ENCODE measurements around the gene RALGPS1. TPM values are rescaled to one million over a fixed set of nuclear protein-coding genes. Genes with fewer than 3 reads are reported as not detected.

Gene RALGPS1
- polyA plus RNA-seq, 2 donors = 3.8 to 6.4 TPM

- H3K9me3 ChIP-seq (ENCODE audit: control insufficient read depth in 2 of 2, insufficient read depth in 1 of 2, low read depth in 1 of 2, low read length in 1 of 2) = no peaks in the 10 kb centered on the region
- H3K4me1 ChIP-seq (ENCODE audit: control insufficient read depth in 2 of 2, insufficient read depth in 2 of 2, low read length in 1 of 2) = peaks cover 3 to 9% of the 10 kb centered on the region in 2 donors
- H3K36me3 ChIP-seq (ENCODE audit: control insufficient read depth in 2 of 2, insufficient read depth in 2 of 2, low read length in 1 of 2) = no peaks in the 10 kb centered on the region
- no peaks in the 10 kb centered on the region for H3K27me3 ChIP-seq (ENCODE audit: control insufficient read depth in 1 of 2, insufficient read depth in 2 of 2, low read length in 2 of 2)
- no peak overlapping the region for H3K4me3 ChIP-seq (ENCODE audit: low read depth in 1 of 2, low read length in 2 of 2)
- H3K27ac ChIP-seq (ENCODE audit: low read depth in 2 of 2, low read length in 1 of 2) = no peak overlapping the region
- 75 to 83% methylated on average over 2 of the region's 2 CpGs for WGBS, 2 donors
These were observed 307.1 kb downstream of the RALGPS1 start for GRCh38 chr9:127221695-127222094.

GRCh38 chr9:127222388-127223095, 308.0 kb downstream of the RALGPS1 start:
- no peak overlapping the region for H3K4me3 ChIP-seq (ENCODE audit: low read depth in 1 of 2, low read length in 2 of 2)
- H3K9me3 ChIP-seq (ENCODE audit: control insufficient read depth in 2 of 2, insufficient read depth in 1 of 2, low read depth in 1 of 2, low read length in 1 of 2) = no peaks in the 10 kb centered on the region
- H3K4me1 ChIP-seq (ENCODE audit: control insufficient read depth in 2 of 2, insufficient read depth in 2 of 2, low read length in 1 of 2) = peaks cover 3 to 9% of the 10 kb centered on the region in 2 donors
- no peaks in the 10 kb centered on the region for H3K27me3 ChIP-seq (ENCODE audit: control insufficient read depth in 1 of 2, insufficient read depth in 2 of 2, low read length in 2 of 2)
- H3K36me3 ChIP-seq (ENCODE audit: control insufficient read depth in 2 of 2, insufficient read depth in 2 of 2, low read length in 1 of 2) = no peaks in the 10 kb centered on the region
- 84 to 85% methylated on average over 15 of the region's 15 CpGs for WGBS, 2 donors
- no peak overlapping the region for H3K27ac ChIP-seq (ENCODE audit: low read depth in 2 of 2, low read length in 1 of 2)

DNA sequence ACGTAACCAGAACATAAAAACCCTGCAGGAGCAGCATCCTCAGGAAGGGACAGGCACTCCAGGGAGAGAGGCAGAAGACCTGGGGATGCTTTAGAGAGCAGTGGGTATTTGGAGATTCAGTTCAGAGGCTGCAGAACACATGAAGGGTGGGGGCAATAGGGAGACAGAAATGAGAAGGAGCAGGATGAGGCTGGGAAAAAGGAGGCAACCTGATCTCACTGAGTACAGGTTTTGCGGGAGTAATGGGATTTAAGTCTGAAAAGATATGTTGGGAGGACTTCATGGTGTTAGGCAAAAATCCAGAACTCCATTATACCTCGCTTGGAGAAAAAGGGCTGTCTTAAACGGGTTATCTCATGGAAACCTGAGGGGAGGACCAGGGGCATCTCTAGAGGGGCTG, 308.7 kb downstream of the RALGPS1 start:
- 39 to 47% methylated on average over 4 of the region's 4 CpGs for WGBS, 2 donors
- Histone ChIP-seq H3K27me3 (ENCODE audit: control insufficient read depth in 1 of 2, insufficient read depth in 2 of 2, low read length in 2 of 2) (no peaks in the 10 kb centered on the region), H3K36me3 (ENCODE audit: control insufficient read depth in 2 of 2, insufficient read depth in 2 of 2, low read length in 1 of 2) (no peaks in the 10 kb centered on the region), H3K4me3 (ENCODE audit: low read depth in 1 of 2, low read length in 2 of 2) (no peak overlapping the region), H3K27ac (ENCODE audit: low read depth in 2 of 2, low read length in 1 of 2) (no peak overlapping the region), H3K9me3 (ENCODE audit: control insufficient read depth in 2 of 2, insufficient read depth in 1 of 2, low read depth in 1 of 2, low read length in 1 of 2) (no peaks in the 10 kb centered on the region), H3K4me1 (ENCODE audit: control insufficient read depth in 2 of 2, insufficient read depth in 2 of 2, low read length in 1 of 2) (peaks cover 3 to 9% of the 10 kb centered on the region in 2 donors)

DNA sequence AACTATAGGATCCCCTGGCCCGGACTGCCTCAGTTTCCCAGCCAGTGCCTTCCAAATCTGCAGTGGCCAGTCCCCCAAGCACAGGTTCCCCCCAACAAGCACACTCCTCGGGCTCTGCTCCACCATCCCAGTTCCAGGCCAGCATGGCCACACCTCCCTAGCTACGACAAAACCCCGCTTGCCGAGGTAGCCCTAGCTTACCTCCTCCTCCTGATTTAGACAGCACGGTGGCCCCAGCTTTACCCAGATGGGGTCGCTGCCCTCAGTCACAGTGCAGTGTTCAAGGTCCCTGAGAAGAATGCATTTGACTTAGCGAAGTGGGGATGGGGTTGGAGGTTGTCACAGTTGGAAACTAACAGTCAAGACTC, 309.2 kb downstream of the RALGPS1 start:
- H3K27ac ChIP-seq (ENCODE audit: low read depth in 2 of 2, low read length in 1 of 2) = no peak overlapping the region
- H3K9me3 ChIP-seq (ENCODE audit: control insufficient read depth in 2 of 2, insufficient read depth in 1 of 2, low read depth in 1 of 2, low read length in 1 of 2) = no peaks in the 10 kb centered on the region
- peaks cover 3 to 9% of the 10 kb centered on the region in 2 donors for H3K4me1 ChIP-seq (ENCODE audit: control insufficient read depth in 2 of 2, insufficient read depth in 2 of 2, low read length in 1 of 2)
- WGBS, 2 donors = 29 to 30% methylated on average over 8 of the region's 8 CpGs
- H3K27me3 ChIP-seq (ENCODE audit: control insufficient read depth in 1 of 2, insufficient read depth in 2 of 2, low read length in 2 of 2) = no peaks in the 10 kb centered on the region
- H3K4me3 ChIP-seq (ENCODE audit: low read depth in 1 of 2, low read length in 2 of 2) = no peak overlapping the region
- H3K36me3 ChIP-seq (ENCODE audit: control insufficient read depth in 2 of 2, insufficient read depth in 2 of 2, low read length in 1 of 2) = no peaks in the 10 kb centered on the region

DNA sequence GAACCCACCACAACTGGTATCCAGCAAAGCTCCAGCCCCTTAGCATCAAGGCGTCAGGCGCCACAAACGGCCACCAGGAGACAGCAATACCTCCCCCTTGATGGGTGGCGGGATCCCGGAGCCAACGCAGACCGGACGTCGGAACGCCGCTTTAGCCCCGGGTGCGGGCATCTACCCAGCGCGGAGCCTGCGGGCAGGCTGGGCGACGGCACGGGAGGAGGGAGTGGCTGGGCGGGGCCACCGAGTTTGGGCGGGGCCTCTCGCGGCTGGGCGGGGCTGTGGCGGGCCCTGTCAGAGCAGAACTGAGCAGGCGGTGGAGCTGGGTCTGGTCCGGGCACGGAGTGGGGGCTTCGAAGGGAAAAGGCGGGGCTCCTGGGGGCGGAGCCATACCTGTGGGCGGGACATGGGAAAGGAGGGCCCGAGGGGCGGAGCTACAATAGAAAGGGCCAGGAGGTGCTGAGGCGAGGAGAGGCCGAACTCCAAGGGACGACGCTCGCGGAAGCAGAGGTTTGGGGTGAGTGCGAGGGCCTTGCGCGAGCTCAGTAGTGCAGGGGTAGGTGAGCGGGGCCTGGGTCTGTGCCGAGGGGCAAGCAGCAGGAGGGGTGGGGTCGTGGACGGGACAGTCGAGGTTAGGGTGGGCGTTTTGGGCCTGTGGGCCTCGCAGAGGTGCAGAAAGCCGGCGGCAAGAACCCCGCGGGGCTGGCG, 309.7 kb downstream of the RALGPS1 start:
- WGBS, 2 donors = 1 to 2% methylated on average over 53 to 56 of the region's 56 CpGs
- H3K27me3 ChIP-seq (ENCODE audit: control insufficient read depth in 1 of 2, insufficient read depth in 2 of 2, low read length in 2 of 2) = no peaks in the 10 kb centered on the region
- peak overlapping the region; percentile 57 to 64 for H3K4me3 ChIP-seq (ENCODE audit: low read depth in 1 of 2, low read length in 2 of 2)
- H3K9me3 ChIP-seq (ENCODE audit: control insufficient read depth in 2 of 2, insufficient read depth in 1 of 2, low read depth in 1 of 2, low read length in 1 of 2) = no peaks in the 10 kb centered on the region
- peaks cover 3 to 9% of the 10 kb centered on the region in 2 donors for H3K4me1 ChIP-seq (ENCODE audit: control insufficient read depth in 2 of 2, insufficient read depth in 2 of 2, low read length in 1 of 2)
- peak overlapping the region; percentile 84 to 89 for H3K27ac ChIP-seq (ENCODE audit: low read depth in 2 of 2, low read length in 1 of 2)
- H3K36me3 ChIP-seq (ENCODE audit: control insufficient read depth in 2 of 2, insufficient read depth in 2 of 2, low read length in 1 of 2) = no peaks in the 10 kb centered on the region

DNA sequence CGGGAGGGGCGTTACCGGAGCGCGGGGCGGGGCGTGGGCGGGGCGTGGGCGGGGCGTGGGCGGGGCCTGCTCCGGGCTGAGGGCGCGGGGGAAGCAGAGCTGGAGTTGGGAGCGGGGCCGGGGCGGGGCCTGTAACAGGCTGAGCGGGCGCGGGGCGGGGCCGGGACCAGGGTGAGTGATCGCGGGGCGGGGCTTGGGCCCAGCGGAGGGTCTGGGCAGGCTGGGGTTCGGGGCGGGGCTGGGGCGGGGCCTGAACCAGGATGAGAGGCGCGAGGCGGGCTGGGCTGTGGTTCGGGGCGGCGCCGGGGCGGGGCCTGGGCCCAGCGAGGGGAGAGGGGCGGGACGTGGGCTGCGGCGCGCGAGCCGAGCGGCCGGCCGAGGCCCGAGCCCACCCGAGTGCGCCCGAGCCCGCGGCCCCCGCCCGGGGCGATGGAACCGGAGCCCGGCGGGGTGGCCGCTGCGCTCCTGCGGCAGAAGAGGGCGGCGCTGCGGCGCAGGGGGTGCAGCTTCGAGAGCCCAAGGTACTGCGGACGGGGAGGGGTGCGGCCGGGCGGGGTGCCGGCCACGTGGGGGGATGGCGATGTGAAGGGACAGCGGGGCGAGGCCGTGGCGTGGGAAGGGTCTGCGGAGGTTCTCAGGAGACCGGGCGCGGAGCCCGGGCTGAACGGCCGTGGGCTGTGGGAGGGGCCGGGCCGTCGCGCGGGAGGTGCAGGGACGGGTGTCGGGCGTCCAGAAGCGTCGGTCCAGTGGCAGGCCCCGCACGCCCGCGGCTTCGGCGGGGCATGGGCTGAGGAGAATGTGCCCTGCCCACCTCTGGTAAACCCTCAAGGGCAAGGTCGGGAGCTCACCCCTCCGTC, 310.5 kb downstream of the RALGPS1 start:
- 1 to 3% methylated on average over 43 to 106 of the region's 106 CpGs for WGBS, 2 donors
- Histone ChIP-seq H3K4me3 (ENCODE audit: low read depth in 1 of 2, low read length in 2 of 2) (peak overlapping the region; percentile 57 to 73), H3K4me1 (ENCODE audit: control insufficient read depth in 2 of 2, insufficient read depth in 2 of 2, low read length in 1 of 2) (peaks cover 3 to 9% of the 10 kb centered on the region in 2 donors), H3K36me3 (ENCODE audit: control insufficient read depth in 2 of 2, insufficient read depth in 2 of 2, low read length in 1 of 2) (no peaks in the 10 kb centered on the region), H3K27me3 (ENCODE audit: control insufficient read depth in 1 of 2, insufficient read depth in 2 of 2, low read length in 2 of 2) (no peaks in the 10 kb centered on the region), H3K27ac (ENCODE audit: low read depth in 2 of 2, low read length in 1 of 2) (peak overlapping the region; percentile 84 to 89), H3K9me3 (ENCODE audit: control insufficient read depth in 2 of 2, insufficient read depth in 1 of 2, low read depth in 1 of 2, low read length in 1 of 2) (no peaks in the 10 kb centered on the region)

DNA sequence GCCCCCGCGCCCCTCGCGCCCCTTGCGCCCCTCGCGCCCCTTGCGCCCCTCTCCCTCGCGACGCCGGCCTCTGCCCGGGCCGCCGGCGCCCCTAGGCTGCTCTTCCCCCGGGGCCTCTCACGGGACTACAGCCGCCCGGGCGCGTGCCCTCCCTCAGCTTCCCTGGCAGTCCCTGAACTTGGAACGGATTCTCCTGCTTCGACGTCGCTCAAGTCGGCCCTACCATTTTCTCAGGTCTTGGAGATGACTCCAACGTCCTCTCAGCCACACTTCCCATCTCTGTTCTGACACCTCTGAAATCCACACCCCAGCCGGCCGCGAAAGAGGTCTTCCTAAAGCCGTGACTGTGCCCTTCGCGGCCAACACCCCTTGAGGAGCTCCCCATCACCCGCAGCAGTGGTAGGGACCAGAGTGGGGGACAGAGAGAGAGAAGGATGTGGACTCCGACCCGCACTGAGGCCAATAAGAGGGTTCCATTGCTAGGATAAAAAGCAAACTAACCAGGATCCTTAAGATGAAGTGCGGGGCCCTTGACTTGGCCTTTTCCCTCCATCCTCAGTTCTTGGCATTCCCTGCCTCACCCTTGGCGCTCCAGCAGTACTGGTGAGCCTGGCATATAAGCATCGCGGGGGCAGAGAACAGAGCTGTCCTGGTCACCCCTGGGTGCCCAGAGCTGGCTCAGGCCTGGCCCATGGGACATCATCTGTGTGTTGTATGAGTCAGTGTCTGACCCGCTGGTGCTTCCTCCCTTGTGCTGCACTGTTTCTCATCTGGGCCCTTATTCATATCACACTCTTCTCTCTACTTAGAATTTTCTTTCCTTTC, 311.4 kb downstream of the RALGPS1 start:
- H3K36me3 ChIP-seq (ENCODE audit: control insufficient read depth in 2 of 2, insufficient read depth in 2 of 2, low read length in 1 of 2) = no peaks in the 10 kb centered on the region
- H3K27me3 ChIP-seq (ENCODE audit: control insufficient read depth in 1 of 2, insufficient read depth in 2 of 2, low read length in 2 of 2) = no peaks in the 10 kb centered on the region
- H3K27ac ChIP-seq (ENCODE audit: low read depth in 2 of 2, low read length in 1 of 2) = peak overlapping the region in 1 of 2 donors; percentile 56
- peaks cover 3 to 9% of the 10 kb centered on the region in 2 donors for H3K4me1 ChIP-seq (ENCODE audit: control insufficient read depth in 2 of 2, insufficient read depth in 2 of 2, low read length in 1 of 2)
- peak overlapping the region; percentile 57 to 73 for H3K4me3 ChIP-seq (ENCODE audit: low read depth in 1 of 2, low read length in 2 of 2)
- no peaks in the 10 kb centered on the region for H3K9me3 ChIP-seq (ENCODE audit: control insufficient read depth in 2 of 2, insufficient read depth in 1 of 2, low read depth in 1 of 2, low read length in 1 of 2)
- WGBS, 2 donors = 27 to 47% methylated on average over 25 to 42 of the region's 42 CpGs

GRCh38 chr9:127229691-127230417, 315.3 kb downstream of the RALGPS1 start:
- Histone ChIP-seq H3K36me3 (ENCODE audit: control insufficient read depth in 2 of 2, insufficient read depth in 2 of 2, low read length in 1 of 2) (no peaks in the 10 kb centered on the region), H3K4me1 (ENCODE audit: control insufficient read depth in 2 of 2, insufficient read depth in 2 of 2, low read length in 1 of 2) (peaks cover 0 to 9% of the 10 kb centered on the region in 2 donors)
- WGBS, 2 donors = 85 to 87% methylated on average over 4 of the region's 4 CpGs

More at GRCh38 chr9:127229691-127230417, 315.3 kb downstream of the RALGPS1 start:
- no peak overlapping the region for H3K4me3 ChIP-seq (ENCODE audit: low read depth in 1 of 2, low read length in 2 of 2)
- no peak overlapping the region for H3K27ac ChIP-seq (ENCODE audit: low read depth in 2 of 2, low read length in 1 of 2)
- H3K9me3 ChIP-seq (ENCODE audit: control insufficient read depth in 2 of 2, insufficient read depth in 1 of 2, low read depth in 1 of 2, low read length in 1 of 2) = no peaks in the 10 kb centered on the region
- no peaks in the 10 kb centered on the region for H3K27me3 ChIP-seq (ENCODE audit: control insufficient read depth in 1 of 2, insufficient read depth in 2 of 2, low read length in 2 of 2)
